Esophagus mucosa (tissue), 1 donor: ENCODE data around the gene TRAF2. TPM values are rescaled to one million over a fixed set of nuclear protein-coding genes. Genes with fewer than 3 reads are reported as not detected.
"Not testable (repeated sequence)": the region's sequence is repeated elsewhere in the genome, so short reads cannot be mapped to it uniquely, and the experiment has no call there.

ENCODE experiments used
- ATAC-seq: fragments of 200-7000 bp; cut with Tn5 transposase; one replicate; pipeline ENCODE4 v1.9.1; 2020
- total RNA-seq: library from RNA; stranded (reverse); gene quantifications from one replicate; pipeline ENCODE4 v1.2.4, GENCODE V29; 2023
- donor health status: DM: yes; HTN: yes; CAD: no.

The TRAF2 gene
- total RNA-seq, 1 donor from 2014 or later, result 11.1 TPM

DNA sequence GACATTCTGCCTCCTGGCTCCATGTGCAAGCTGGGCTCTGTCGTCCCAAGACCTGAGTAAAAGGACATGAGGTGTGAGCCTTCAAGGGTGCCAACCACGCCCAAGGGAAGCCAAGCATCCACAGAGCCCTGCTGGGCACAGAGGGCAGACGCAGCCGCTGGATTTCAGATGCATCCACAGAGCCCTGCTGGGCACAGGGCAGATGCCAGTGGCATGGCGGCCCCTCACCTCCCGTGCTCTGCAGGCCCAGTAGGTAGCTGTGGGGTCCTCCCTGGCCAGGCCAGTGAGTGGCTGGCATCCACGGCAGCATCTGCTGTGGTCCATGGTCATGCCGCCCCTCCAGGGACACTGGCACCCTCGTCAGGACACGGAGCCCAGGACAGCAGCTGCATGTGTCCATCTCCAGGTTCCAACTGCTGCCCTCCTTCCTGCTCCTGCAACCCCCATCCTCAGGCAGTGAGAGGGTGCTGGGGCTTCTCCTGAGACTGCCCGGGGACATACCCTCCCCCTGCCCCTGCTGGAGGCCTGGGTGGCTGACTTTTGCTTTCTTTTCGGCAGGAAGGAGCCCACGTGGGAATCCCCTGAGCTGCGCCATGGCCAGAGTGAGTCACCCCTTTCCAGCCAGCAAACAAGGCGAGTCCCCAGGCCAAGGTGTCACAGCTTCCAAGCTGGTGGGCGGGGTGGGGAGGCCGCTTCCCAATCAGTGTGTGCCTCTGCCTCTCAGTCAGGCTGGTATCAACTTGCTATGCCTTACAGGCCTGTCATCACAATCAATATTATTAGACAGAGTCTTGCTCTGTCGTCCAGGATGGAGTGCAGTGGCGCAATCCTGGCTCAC, 4.0 kb upstream of the TRAF2 start:
- ATAC-seq, result peak; percentile 83

DNA sequence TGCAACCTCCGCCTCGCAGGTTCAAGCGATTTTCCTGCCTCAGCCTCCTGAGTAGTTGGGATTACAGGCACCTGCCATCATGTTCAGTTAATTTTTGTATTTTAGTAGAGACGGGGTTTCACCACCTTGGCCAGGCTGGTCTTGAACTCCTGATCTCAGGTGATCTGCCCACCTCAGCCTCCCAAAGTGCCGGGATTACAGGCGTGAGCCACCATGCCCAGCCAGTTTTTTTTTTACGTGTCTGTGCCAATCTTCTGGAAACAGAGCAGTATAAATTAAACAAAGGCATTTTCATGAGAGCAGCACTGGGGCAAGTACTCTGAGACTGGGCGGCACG, 3.4 kb upstream of the TRAF2 start:
- not testable (repeated sequence) for ATAC-seq

- not testable (repeated sequence) for ATAC-seq
Observed at GRCh38 chr9:136883670-136884069, 2.6 kb upstream of the TRAF2 start.

GRCh38 chr9:136886610-136887597, 588 bp downstream of the TRAF2 start:
- ATAC-seq, result no peak

GRCh38 chr9:136888454-136888853, 2.1 kb downstream of the TRAF2 start:
- ATAC-seq, result no peak

GRCh38 chr9:136889858-136890257, 3.5 kb downstream of the TRAF2 start:
- no peak for ATAC-seq

DNA sequence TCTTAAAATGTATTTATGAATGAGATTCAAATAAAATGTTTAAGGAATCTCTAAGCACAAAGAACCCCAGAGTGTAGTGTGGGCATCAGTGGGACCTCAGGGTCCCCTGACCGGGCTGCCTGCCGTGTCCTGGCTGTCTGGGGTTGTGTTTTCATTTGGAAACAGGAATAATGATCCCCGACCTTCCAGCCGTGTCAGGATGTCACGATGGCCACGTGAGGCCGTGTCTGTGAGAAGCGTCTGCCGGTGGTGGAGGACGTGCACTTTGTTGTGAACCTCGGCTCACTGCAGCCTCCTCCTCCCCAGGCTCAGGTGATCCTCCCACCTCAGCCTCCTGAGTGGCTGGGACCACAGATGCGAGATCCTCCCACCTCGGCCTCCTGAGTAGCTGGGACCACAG, 4.3 kb downstream of the TRAF2 start:
- ATAC-seq, result no peak

DNA sequence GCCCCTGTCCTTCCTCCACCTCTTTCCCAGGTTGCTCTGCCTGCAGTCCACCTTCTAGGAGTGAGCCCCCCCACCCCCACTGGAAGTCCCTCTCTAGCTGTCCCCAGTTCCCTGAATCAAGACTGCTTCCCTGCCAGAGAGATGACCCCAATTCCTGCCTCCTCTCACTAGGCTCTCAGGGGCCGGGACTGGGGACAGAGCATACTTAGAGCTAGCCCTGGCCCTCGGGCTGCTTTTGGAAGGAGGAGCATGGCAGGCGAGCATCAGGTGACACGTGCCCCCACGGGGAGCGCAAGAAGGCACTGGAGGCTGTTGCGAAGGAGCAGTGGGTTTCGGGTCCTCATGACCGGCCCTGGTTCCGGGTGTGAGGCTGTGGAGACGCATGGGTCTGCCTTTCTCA, 9.7 kb downstream of the TRAF2 start:
- ATAC-seq, result no peak

GRCh38 chr9:136898483-136899100, 12.3 kb downstream of the TRAF2 start:
- ATAC-seq, result no peak

DNA sequence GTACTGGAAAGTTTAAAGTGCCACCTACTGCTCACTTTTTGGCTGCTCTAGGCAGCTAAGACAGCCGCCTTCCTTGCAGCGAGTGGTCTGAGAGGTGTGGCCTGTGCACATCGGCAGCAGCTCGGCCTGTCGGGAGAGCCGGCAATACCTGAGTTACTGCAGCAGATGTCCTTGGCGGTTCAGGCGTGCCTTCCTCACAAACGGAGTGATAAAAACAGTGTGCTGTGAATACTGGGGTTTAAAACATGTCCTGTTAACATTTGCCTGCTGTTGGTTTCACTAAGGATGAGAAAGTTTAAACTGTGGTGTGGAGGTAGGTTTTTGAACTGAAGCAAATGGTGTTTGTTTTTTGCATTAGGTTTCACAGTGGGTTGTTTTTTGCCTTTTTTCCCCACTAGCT, 12.9 kb downstream of the TRAF2 start:
- no peak for ATAC-seq

GRCh38 chr9:136900556-136900955, 14.2 kb downstream of the TRAF2 start:
- ATAC-seq, result no peak

DNA sequence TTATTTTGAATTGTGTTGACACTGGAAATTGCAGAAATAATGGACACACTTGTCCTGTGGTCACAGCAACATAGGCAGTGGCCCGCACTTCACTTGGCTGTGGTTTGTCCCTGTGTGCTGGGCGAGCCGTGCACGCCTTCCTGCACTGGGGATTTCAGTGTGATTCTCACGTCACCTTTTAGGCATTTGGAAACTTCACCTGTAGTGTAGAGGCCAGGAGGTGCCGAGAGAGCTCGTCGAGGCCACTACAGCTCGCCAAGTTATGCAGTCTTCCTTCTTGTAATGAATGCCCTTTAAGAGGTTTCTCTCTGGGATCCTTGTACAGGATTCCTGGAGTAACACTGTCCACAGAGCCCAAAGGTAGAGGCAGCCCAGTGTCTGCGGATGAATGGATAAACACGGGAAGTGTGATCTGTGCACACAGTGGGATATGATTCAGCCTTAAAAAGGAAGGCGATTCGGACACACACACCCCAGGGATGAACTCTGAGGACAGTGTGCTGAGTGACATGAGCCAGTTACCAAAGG, 14.7 kb downstream of the TRAF2 start:
- ATAC-seq, result peak; percentile 42

DNA sequence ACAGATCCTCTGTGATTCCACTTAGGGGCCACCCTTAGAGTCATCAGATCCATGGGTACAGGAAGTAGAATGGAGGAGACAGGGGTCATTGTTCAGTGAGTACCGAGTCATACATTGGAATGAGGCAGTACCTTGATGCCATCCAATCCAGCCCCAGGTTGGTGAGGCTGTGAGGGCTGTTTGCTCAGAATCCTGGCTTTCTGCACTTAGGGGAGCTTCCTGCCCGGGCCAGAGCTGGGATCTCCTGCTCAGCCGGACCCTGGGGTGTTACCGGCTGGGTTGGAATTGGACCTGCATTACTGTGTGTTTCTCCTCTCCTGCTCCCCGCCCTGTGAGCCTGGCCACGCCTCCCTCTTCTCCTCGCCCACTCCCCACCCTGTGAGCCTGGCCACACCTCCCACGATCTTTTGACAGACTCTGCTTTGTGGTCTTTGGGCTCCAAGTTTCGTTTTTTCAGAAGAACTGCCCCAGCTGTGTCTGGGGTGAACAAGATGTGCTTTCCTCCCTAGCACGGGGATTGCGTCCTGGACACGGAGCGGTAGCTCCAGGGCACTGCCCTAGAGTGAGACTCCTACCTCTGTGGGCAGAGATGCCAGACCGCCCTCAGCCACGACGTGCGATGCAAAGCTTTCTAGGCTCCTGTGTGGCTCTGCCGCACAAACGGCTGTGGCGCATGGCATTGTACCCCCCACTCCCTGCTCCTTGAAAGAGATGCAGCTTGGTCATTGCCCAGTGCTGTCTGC, 15.4 kb downstream of the TRAF2 start:
- ATAC-seq, result peak; percentile 88

GRCh38 chr9:136902259-136902821, 16.0 kb downstream of the TRAF2 start:
- peak; percentile 82 for ATAC-seq

DNA sequence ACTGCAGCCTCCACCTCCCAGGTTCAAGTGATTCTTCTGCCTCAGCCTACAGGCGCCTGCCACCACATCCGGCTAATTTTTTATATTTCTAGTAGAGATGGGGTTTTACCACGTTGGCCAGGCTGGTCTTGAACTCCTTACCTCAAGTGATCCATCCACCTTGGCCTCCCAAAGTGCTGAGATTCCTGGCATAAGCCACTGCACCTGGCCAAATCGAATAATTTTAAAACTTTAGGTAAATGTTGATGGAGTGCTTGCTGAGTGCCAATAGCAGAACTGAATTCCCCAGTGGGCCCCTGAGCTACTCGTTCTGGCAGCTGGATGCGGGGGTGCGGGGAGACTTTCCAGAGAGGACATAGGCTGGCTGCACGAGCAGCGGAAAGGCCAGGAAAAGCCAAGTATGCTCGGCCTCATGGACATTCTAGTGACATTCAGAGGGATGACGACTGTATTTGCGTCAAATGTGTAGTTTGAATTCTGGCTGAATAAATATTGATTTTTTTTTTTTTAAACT, 16.8 kb downstream of the TRAF2 start:
- no peak for ATAC-seq

- no peak for ATAC-seq
Observed at GRCh38 chr9:136906266-136906665, 19.9 kb downstream of the TRAF2 start.

DNA sequence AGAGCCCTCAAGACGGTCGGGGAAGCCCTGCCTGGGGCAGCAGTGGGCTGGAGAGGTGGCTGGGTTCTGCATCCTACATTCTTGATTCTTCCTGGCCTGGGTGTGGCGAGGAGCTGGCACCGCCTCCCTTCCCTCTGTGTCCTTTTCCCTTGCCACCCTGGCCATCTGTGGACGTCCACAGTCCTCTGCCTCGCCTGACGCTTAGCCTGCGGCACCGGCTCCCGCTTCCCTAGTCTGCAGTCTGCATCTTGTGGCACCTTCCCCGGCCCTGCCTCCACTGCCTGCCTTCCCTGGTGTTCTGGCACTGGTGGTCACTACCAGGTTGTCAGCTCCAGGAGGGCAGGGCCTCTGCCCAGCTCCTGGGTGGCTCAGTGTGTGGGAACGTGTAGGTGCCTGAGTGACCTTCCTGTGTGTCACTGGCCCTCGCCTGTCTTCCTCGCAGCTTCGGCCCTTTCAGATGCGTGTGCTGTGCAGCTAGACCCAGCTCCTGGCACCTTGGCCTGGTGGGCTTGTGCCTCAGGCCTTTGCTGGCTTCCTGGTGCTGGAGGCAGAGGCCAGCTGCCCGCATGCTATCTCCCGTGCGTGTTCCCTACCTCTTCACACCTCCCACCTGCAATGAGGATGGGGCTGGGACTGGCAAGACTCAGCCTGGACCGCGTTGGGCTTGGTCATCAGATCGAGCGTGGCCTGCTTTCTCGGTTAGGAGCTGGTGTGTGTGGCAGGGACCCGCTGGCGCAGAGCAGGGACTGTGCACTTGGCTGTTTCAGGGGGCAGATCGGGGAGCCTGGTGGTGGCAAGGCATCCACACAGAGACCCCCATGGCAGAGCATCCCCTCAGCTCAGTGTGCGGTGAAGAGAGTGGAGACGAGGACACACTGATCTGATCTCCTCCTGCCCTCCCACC, 20.9 kb downstream of the TRAF2 start:
- peak; percentile 3 for ATAC-seq

GRCh38 chr9:136910197-136910900, 24.0 kb downstream of the TRAF2 start:
- no peak for ATAC-seq

GRCh38 chr9:136910901-136911245, 24.6 kb downstream of the TRAF2 start:
- ATAC-seq, result no peak
